H9 (cell line): ENCODE data around the gene NEMP2. TPM values are rescaled to one million over a fixed set of nuclear protein-coding genes. Genes with fewer than 3 reads are reported as not detected.

ENCODE experiments used
- DNase-seq: peaks from one replicate; pipeline ENCODE4 v3.0.0-alpha.2; 2017
- H2AFZ ChIP-seq: one replicate; pipeline ENCODE4 v1.6.1; 2013; ENCODE audit warnings: mild to moderate bottlenecking, low read length, control low read depth, moderate library complexity
- H2AK5ac ChIP-seq: 2 replicates; pipeline ENCODE4 v1.6.1; 2013; ENCODE audit warnings: low read length, control low read depth, mixed read lengths; ENCODE audit not compliant: insufficient read length
- H2BK120ac ChIP-seq: one replicate; pipeline ENCODE4 v1.6.1; 2013; ENCODE audit warnings: low read depth, mild to moderate bottlenecking, low read length, control low read depth, inconsistent platforms; ENCODE audit not compliant: poor library complexity, severe bottlenecking
- H2BK12ac ChIP-seq: 2 replicates; pipeline ENCODE4 v1.6.1; 2013; ENCODE audit warnings: low read length, control low read depth, mixed read lengths, low read depth; ENCODE audit not compliant: insufficient read length
- H2BK15ac ChIP-seq: 2 replicates; pipeline ENCODE4 v1.6.1; 2013; ENCODE audit warnings: low read depth, low read length, control low read depth
- H2BK20ac ChIP-seq: one replicate; pipeline ENCODE4 v1.6.1; 2013; ENCODE audit warnings: low read depth, mild to moderate bottlenecking, low read length, control low read depth, inconsistent platforms; ENCODE audit not compliant: poor library complexity, severe bottlenecking
- H2BK5ac ChIP-seq: 2 replicates; pipeline ENCODE4 v1.6.1; 2013; ENCODE audit warnings: low read length, control low read depth, mixed read lengths; ENCODE audit not compliant: insufficient read length
- H3K14ac ChIP-seq: 2 replicates; pipeline ENCODE4 v1.6.1; 2013; ENCODE audit warnings: low read length, control low read depth; ENCODE audit not compliant: insufficient read depth
- H3K18ac ChIP-seq: 2 replicates; pipeline ENCODE4 v1.6.1; 2013; ENCODE audit warnings: low read depth, mild to moderate bottlenecking, mixed read lengths, low read length, control low read depth; ENCODE audit not compliant: insufficient read length
- H3K23ac ChIP-seq: 2 replicates; pipeline ENCODE4 v1.6.1; 2013; ENCODE audit warnings: low read length, control low read depth, mixed read lengths, low read depth; ENCODE audit not compliant: insufficient read length
- H3K23me2 ChIP-seq: 2 replicates; pipeline ENCODE4 v1.6.1; 2013; ENCODE audit warnings: low read depth, mild to moderate bottlenecking, mixed read lengths, low read length, control low read depth; ENCODE audit not compliant: insufficient read length, poor library complexity, severe bottlenecking
- H3K27ac ChIP-seq: 2 replicates; pipeline ENCODE4 v1.5.1; 2013; ENCODE audit warnings: low read length, control low read depth, mixed read lengths, low read depth; ENCODE audit not compliant: insufficient read length
- H3K27me3 ChIP-seq: 2 replicates; pipeline ENCODE4 v1.6.1; 2013; ENCODE audit warnings: low read length, control low read depth, inconsistent platforms; ENCODE audit not compliant: insufficient read depth
- H3K4ac ChIP-seq: 2 replicates; pipeline ENCODE4 v1.6.1; 2013; ENCODE audit warnings: low read depth, mild to moderate bottlenecking, control low read depth, inconsistent platforms, low read length, moderate library complexity
- H3K4me1 ChIP-seq: 2 replicates; pipeline ENCODE4 v1.6.1; 2013; ENCODE audit warnings: low read length, control low read depth, inconsistent platforms; ENCODE audit not compliant: insufficient read depth
- H3K4me2 ChIP-seq: 2 replicates; pipeline ENCODE4 v1.6.1; 2013; ENCODE audit warnings: low read length, control low read depth, mixed read lengths; ENCODE audit not compliant: insufficient read length, insufficient read depth
- H3K56ac ChIP-seq: 2 replicates; pipeline ENCODE4 v1.6.1; 2013; ENCODE audit warnings: low read depth, mild to moderate bottlenecking, mixed read lengths, low read length, control low read depth; ENCODE audit not compliant: insufficient read length
- H3K79me1 ChIP-seq: 2 replicates; pipeline ENCODE4 v1.6.1; 2013; ENCODE audit warnings: low read depth, mild to moderate bottlenecking, moderate library complexity, low read length, control low read depth, inconsistent platforms; ENCODE audit not compliant: insufficient read depth, poor library complexity, severe bottlenecking
- H3K79me2 ChIP-seq: 2 replicates; pipeline ENCODE4 v1.6.1; 2013; ENCODE audit warnings: low read length, control low read depth, inconsistent platforms; ENCODE audit not compliant: insufficient read depth
- H3K9ac ChIP-seq: 2 replicates; pipeline ENCODE4 v1.6.1; 2013; ENCODE audit warnings: low read length, control low read depth, mixed read lengths; ENCODE audit not compliant: insufficient read length; ENCODE audit errors: extremely low read depth
- H3K9me3 ChIP-seq: one replicate; pipeline ENCODE4 v1.6.1; 2013; ENCODE audit warnings: low read depth, low read length, inconsistent platforms; ENCODE audit not compliant: control insufficient read depth
- H3T11ph ChIP-seq: one replicate; pipeline ENCODE4 v1.6.1; 2013; ENCODE audit warnings: mild to moderate bottlenecking, low read length, control low read depth, inconsistent platforms
- H4K20me1 ChIP-seq: one replicate; pipeline ENCODE4 v1.6.1; 2013; ENCODE audit not compliant: control insufficient read depth, insufficient read length, insufficient read depth
- H4K5ac ChIP-seq: 2 replicates; pipeline ENCODE4 v1.6.1; 2013; ENCODE audit warnings: low read depth, mild to moderate bottlenecking, mixed read lengths, low read length, control low read depth; ENCODE audit not compliant: insufficient read length
- H4K8ac ChIP-seq: replicated peaks from 2 replicates; pipeline ENCODE4 v1.6.1; 2013; ENCODE audit warnings: low read length, control low read depth, mixed read lengths, low read depth; ENCODE audit not compliant: insufficient read length
- H4K91ac ChIP-seq: 2 replicates; pipeline ENCODE4 v1.6.1; 2013; ENCODE audit warnings: low read depth, mild to moderate bottlenecking, moderate library complexity, mixed read lengths, low read length, control low read depth; ENCODE audit not compliant: insufficient read length
- H3K27ac Mint-ChIP-seq, 3 experiments: 2 replicates in 2 of 3; 3 replicates in 1 of 3; pipeline ENCODE4 v1.8.0; 2020 to 2021; ENCODE audit warnings: mixed read lengths in 3 of 3, mild to moderate bottlenecking in 1 of 3, moderate library complexity in 1 of 3
- H3K27me3 Mint-ChIP-seq: 2 replicates; pipeline ENCODE4 v1.8.0; 2021; ENCODE audit warnings: low read depth, mild to moderate bottlenecking, moderate library complexity, mixed read lengths
- H3K36me3 Mint-ChIP-seq, 3 experiments: 2 replicates in 2 of 3; 3 replicates in 1 of 3; pipeline ENCODE4 v1.8.0; 2020 to 2021; ENCODE audit warnings: low read depth in 3 of 3, mixed read lengths in 3 of 3; ENCODE audit not compliant: insufficient read depth in 1 of 3
- H3K4me1 Mint-ChIP-seq, 2 experiments: 2 replicates each; pipeline ENCODE4 v1.8.0; 2020; ENCODE audit warnings: mixed read lengths in 2 of 2
- H3K4me3 Mint-ChIP-seq, 2 experiments: 2 replicates in 1 of 2; 3 replicates in 1 of 2; pipeline ENCODE4 v1.8.0; 2020 to 2021; ENCODE audit warnings: mild to moderate bottlenecking in 2 of 2, mixed read lengths in 2 of 2, moderate library complexity in 1 of 2
- H3K9me3 Mint-ChIP-seq, 2 experiments: 2 replicates in 1 of 2; 3 replicates in 1 of 2; pipeline ENCODE4 v1.8.0; 2020; ENCODE audit warnings: mild to moderate bottlenecking in 2 of 2, mixed read lengths in 2 of 2, moderate library complexity in 1 of 2
- WGBS: extraction: QIAGEN DNeasy Blood & Tissue Kit; methylation state at CpG from one replicate; pipeline ENCODE4 v1.1.7; 2013; ENCODE audit warnings: missing lambda C conversion rate, low lambda C conversion rate, mixed read lengths; ENCODE audit not compliant: insufficient read length; ENCODE audit errors: extremely low coverage; 5-methylcytosine and 5-hydroxymethylcytosine counted together
- total RNA-seq: library from RNA; stranded (reverse); gene quantifications from 2 replicates; pipeline ENCODE4 v1.2.1, GENCODE V29; 2021
- TF ChIP-seq, protein P1 (sequence below): fragments of 200-600 bp; sonication (generic); conservative IDR thresholded peaks from 3 replicates; pipeline ENCODE4 v1.8.0; 2021; ENCODE audit warnings: antibody characterized with exemption, mild to moderate bottlenecking

The NEMP2 gene
- total RNA-seq, 1 experiment from 2014 or later, result 5.3 TPM

- Histone ChIP-seq H3K14ac (no peak overlapping the region), H3K9ac (no peak overlapping the region), H3K18ac (no peak overlapping the region), H2BK120ac (no peak overlapping the region), H3K9me3 (no peaks in the 10 kb centered on the region), H3K4me1 (no peaks in the 10 kb centered on the region), H4K91ac (no peak overlapping the region), H2BK12ac (no peak overlapping the region), H3K56ac (no peak overlapping the region), H4K20me1 (no peaks in the 10 kb centered on the region), H3K23ac (no peak overlapping the region), H3K4me2 (no peak overlapping the region), H3K79me2 (no peaks in the 10 kb centered on the region), H3K23me2 (no peaks in the 10 kb centered on the region), H4K5ac (no peak overlapping the region), H2BK15ac (no peak overlapping the region), H3K4ac (no peak overlapping the region), H3K79me1 (no peaks in the 10 kb centered on the region), H3K27me3 (no peaks in the 10 kb centered on the region), H2BK5ac (no peak overlapping the region), H2BK20ac (no peak overlapping the region), H2AFZ (no peak overlapping the region), H4K8ac (no peak overlapping the region), H3T11ph (no peak overlapping the region), H3K27ac (no peak overlapping the region), H2AK5ac (no peak overlapping the region)
- WGBS, result no CpG with 5 or more reads among the region's 2 CpGs
- Mint-ChIP-seq H3K27me3 (no peaks in the 10 kb centered on the region), H3K4me3 (no peak overlapping the region), H3K4me1 (no peaks in the 10 kb centered on the region), H3K36me3 (no peaks in the 10 kb centered on the region), H3K9me3 (no peaks in the 10 kb centered on the region; a peak in 1 of 5 replicates), H3K27ac (no peak overlapping the region)
- DNase-seq, result no peak
- TF ChIP-seq, protein P1, sequence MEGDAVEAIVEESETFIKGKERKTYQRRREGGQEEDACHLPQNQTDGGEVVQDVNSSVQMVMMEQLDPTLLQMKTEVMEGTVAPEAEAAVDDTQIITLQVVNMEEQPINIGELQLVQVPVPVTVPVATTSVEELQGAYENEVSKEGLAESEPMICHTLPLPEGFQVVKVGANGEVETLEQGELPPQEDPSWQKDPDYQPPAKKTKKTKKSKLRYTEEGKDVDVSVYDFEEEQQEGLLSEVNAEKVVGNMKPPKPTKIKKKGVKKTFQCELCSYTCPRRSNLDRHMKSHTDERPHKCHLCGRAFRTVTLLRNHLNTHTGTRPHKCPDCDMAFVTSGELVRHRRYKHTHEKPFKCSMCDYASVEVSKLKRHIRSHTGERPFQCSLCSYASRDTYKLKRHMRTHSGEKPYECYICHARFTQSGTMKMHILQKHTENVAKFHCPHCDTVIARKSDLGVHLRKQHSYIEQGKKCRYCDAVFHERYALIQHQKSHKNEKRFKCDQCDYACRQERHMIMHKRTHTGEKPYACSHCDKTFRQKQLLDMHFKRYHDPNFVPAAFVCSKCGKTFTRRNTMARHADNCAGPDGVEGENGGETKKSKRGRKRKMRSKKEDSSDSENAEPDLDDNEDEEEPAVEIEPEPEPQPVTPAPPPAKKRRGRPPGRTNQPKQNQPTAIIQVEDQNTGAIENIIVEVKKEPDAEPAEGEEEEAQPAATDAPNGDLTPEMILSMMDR, result no peak
These were observed 44.5 kb upstream of the NEMP2 start for GRCh38 chr2:190579058-190579410.
